ENCODE data around the gene ACSS2.
"Not testable (repeated sequence)": the region's sequence is repeated elsewhere in the genome, so short reads cannot be mapped to it uniquely, and the experiment has no call there.

Gene ACSS2

DNA sequence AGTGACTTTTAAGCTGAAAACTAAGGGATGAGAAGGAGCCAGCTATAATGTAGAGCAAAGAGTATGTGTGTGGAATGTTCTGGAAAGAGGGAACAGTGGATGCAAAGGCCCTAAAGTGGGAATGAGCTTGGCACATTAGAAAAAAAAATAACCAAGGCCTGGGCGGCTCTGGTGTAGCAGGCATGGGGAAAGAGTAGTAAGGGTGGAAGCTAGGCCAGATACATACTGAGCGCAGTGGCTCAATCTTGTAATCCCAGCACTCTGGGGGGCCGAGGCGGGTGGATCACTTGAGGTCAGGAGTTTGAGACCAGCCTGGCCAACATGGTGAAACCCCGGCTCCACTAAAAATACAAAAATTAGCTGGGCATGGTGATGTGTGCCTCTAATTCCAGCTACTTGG, 12.2 kb upstream of the ACSS2 start:
- Mint-ChIP-seq H3K4me3 (no peak overlapping the region), H3K36me3 (no peaks in the 10 kb centered on the region), H3K27ac (peak overlapping the region; percentile 1), H3K9me3 (no peaks in the 10 kb centered on the region), H3K4me1 (no peaks in the 10 kb centered on the region)
- no peak for ATAC-seq
- DNase-seq (ENCODE audit: low spot score in 2 of 2), result no peak

- peaks cover 49% of the 10 kb centered on the region for H3K4me1 Mint-ChIP-seq
- ATAC-seq, result no peak
- H3K36me3 Mint-ChIP-seq, result peaks cover 10% of the 10 kb centered on the region
- H3K9me3 Mint-ChIP-seq, result no peaks in the 10 kb centered on the region
- no peak overlapping the region for H3K27ac Mint-ChIP-seq
- no peak for DNase-seq (ENCODE audit: low spot score in 2 of 2)
- H3K4me3 Mint-ChIP-seq, result peak overlapping the region; percentile 74
Measured at GRCh38 chr20:34871320-34871926, 5.0 kb upstream of the ACSS2 start.

DNA sequence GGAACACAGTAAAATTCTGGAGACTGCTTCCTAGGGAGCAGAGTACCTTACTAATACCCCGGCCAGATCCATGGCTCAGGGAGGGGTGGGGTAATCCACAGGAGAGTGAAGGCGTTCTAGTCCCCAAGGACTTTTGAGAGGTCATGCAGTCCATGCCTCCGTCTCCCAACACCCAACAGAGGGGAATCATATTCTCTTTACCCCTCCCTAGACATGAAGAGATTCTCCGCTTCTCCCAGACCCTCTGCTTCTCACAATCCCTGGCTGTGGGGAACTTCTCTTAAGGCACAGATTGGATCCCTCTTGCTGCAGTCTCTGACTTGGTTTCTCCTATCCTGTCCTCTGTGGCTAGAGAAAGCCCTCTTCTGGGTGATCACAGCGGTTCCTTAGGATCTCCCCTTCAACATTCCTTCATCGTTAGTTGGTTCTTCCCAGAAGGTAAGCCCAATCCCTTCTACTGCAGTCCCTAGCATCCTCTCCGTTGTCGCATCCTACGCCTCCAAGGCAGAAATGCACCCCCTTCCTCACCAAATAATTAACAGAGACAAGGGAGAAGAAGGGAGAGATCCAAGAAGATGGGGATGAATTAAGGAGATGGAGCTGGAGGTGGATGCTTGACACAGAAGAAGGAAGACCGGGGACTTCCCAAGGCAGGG, 4.3 kb upstream of the ACSS2 start:
- ATAC-seq (no peak), DNase-seq (ENCODE audit: low spot score in 2 of 2) (no peak)
- peaks cover 55% of the 10 kb centered on the region for H3K4me1 Mint-ChIP-seq
- peaks cover 10% of the 10 kb centered on the region for H3K36me3 Mint-ChIP-seq
- peak overlapping the region; percentile 74 for H3K4me3 Mint-ChIP-seq
- no peaks in the 10 kb centered on the region for H3K9me3 Mint-ChIP-seq
- H3K27ac Mint-ChIP-seq, result peak overlapping the region; percentile 53

DNA sequence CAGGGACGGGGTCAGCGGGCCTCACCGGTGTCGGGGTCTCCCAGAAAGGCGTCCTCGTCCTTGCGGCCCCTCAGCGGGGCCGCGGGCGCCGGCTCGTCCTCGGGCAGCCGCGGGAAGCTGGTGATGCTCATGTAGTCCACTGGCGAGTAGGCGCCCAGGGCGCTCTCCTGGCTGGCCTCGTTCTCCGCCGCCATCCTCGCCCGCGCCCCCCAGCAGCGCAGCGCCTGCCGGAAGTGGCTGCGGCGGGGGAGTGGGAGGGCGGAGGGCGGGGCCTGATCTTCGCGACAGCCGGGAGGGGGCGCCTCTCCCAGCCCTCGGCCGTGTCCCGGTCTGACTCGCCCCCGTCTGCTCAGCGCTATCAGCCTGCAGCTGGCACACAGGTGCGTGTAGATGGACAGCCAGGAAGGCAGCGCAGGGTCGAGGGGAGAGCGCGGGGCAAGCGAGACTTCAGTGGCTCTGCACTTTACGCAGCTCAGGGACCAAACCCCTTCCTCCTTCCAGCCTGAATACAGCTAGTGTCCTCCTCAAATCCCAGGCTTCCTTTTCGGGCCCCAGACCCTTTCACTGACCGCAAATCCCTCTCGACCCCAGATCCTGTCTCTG, 3.7 kb upstream of the ACSS2 start, which contains the start of gene GGT7:
Gene GGT7, minus strand, starts transcription at position 235 of the 603 bp plus-strand sequence. Its CDS starts 41 bp downstream, at position 194.
- Mint-ChIP-seq H3K9me3 (no peaks in the 10 kb centered on the region), H3K36me3 (peaks cover 10% of the 10 kb centered on the region), H3K4me3 (peak within 1 kb of the TSS; percentile 74), H3K27ac (peak within 1 kb of the TSS; percentile 55), H3K4me1 (peaks cover 56% of the 10 kb centered on the region)
- peak; percentile 80 for ATAC-seq
- DNase-seq (ENCODE audit: low spot score in 2 of 2), result peak; percentile 85 to 89

DNA sequence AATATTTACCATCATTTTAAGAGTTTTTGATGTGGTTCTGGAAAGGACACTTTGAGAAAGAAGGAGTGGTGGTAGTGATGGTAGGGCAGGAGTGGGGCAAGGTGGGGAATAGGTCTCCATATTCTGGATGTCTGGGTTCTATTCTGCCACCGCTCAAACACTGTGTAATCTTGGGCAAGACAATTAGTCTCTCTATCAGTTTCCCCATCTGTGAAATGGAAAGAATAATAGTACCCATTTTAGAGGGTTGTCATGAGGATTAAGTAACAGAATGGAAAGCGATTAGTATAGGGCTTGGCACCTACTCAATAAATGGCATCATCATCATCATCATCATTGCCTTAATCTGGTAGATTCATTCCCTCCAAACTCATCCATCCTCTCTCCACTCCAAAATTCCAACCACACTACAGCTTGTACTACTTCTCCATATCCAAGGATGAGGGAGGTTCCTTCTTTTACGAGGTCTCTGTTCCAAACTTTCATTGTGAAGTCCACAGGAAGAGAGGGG, 2.8 kb upstream of the ACSS2 start:
- Mint-ChIP-seq H3K9me3 (no peaks in the 10 kb centered on the region), H3K4me3 (peak overlapping the region; percentile 74), H3K36me3 (peaks cover 10% of the 10 kb centered on the region), H3K27ac (peak overlapping the region; percentile 55), H3K4me1 (peaks cover 56% of the 10 kb centered on the region)
- DNase-seq (ENCODE audit: low spot score in 2 of 2), result no peak
- no peak for ATAC-seq

GRCh38 chr20:34874094-34874654, 2.2 kb upstream of the ACSS2 start:
- Mint-ChIP-seq H3K9me3 (no peaks in the 10 kb centered on the region), H3K27ac (peak overlapping the region; percentile 55), H3K36me3 (peaks cover 10% of the 10 kb centered on the region), H3K4me3 (peak overlapping the region; percentile 74), H3K4me1 (peaks cover 56% of the 10 kb centered on the region)
- peak; percentile 35 to 75 for DNase-seq (ENCODE audit: low spot score in 2 of 2)
- peak; percentile 29 for ATAC-seq

DNA sequence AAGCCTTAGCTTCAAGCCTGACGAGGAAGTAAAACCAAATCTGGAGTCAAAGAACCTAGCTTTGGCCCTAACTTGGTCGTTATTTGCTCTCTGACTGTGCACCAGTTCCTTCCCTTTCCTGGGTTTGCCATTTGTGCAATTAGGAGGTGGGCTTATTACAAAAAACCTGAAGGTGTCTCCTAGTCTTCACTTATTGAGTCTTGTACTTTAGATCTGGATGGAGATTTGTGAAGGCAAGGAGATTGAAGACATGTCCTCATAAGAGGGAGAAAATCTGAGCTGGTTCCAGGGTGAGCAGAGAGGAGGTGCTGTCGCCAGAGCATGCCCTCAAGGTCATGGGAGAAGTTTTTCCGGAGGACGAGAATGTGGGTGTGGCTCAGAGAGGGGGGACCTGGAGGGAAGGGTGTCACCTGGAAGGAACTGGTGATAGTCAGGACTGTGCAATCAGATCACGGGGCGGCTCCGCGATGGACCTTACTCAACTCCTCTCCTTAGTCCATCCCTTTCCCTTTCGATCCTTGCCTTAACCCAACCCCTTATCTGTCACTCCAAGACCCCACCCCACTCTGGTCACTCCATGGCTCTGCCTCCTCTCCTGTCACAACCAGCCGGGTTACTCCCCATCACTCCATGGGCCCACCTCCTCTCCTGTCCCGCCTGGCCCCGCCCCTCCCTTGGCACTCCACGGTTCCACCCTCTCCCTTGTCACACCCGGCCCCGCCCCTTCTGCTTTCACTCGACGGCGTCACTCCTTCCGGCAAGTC, 588 bp upstream of the ACSS2 start:
- ATAC-seq, result peak; percentile 83
- Mint-ChIP-seq H3K4me1 (peaks cover 56% of the 10 kb centered on the region), H3K4me3 (peak overlapping the region; percentile 83)

DNA sequence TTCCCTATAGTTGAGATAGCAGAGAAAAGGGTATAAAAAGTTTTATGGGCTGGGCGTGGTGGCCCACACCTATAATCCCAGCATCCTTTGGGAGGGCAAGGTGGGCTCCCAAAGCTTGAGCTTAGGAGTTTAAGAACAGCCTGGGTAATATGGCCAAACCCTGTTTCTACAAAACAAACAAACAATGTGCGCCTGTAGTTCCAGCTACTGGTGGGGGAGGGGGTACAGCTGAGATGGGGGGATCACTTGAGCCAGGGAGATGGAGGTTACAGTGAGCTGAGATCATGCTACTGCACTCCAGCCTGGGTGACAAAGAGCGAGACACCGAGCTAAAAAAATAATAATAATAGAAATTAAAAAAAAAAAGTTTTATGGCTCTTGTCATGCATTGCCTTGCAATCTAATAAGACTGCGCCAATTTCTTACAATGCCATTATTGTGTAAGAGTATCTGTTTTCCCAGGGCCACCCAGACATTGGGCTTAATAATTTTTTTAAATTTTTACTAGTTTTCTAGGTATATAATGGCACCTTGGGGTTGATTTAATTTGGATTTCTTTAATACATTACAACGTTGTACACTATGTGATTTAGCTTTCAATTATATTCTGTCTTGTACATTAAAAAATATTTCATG, 3.9 kb downstream of the ACSS2 start:
- Mint-ChIP-seq H3K4me1 (peaks cover 26% of the 10 kb centered on the region), H3K36me3 (peaks cover 5% of the 10 kb centered on the region), H3K27ac (no peak overlapping the region), H3K4me3 (no peak overlapping the region), H3K9me3 (no peaks in the 10 kb centered on the region)
- DNase-seq (ENCODE audit: low spot score in 2 of 2) (no peak), ATAC-seq (no peak)

More for the DNA sequence above, 588 bp upstream of the ACSS2 start:
- Mint-ChIP-seq H3K9me3 (no peaks in the 10 kb centered on the region), H3K36me3 (peaks cover 10% of the 10 kb centered on the region), H3K27ac (peak overlapping the region; percentile 75)
- no peak for DNase-seq (ENCODE audit: low spot score in 2 of 2)

GRCh38 chr20:34880971-34881370, 4.6 kb downstream of the ACSS2 start:
- DNase-seq (ENCODE audit: low spot score in 2 of 2); H3K36me3 Mint-ChIP-seq; H3K4me3 Mint-ChIP-seq; ATAC-seq; H3K9me3 Mint-ChIP-seq; H3K27ac Mint-ChIP-seq: not testable (repeated sequence)
- peaks cover 21% of the 10 kb centered on the region for H3K4me1 Mint-ChIP-seq

GRCh38 chr20:34881689-34882088, 5.3 kb downstream of the ACSS2 start:
- Mint-ChIP-seq H3K27ac (no peak overlapping the region), H3K9me3 (no peaks in the 10 kb centered on the region), H3K36me3 (peaks cover 5% of the 10 kb centered on the region), H3K4me3 (no peak overlapping the region), H3K4me1 (peaks cover 15% of the 10 kb centered on the region)
- DNase-seq (ENCODE audit: low spot score in 2 of 2), result no peak
- no peak for ATAC-seq

DNA sequence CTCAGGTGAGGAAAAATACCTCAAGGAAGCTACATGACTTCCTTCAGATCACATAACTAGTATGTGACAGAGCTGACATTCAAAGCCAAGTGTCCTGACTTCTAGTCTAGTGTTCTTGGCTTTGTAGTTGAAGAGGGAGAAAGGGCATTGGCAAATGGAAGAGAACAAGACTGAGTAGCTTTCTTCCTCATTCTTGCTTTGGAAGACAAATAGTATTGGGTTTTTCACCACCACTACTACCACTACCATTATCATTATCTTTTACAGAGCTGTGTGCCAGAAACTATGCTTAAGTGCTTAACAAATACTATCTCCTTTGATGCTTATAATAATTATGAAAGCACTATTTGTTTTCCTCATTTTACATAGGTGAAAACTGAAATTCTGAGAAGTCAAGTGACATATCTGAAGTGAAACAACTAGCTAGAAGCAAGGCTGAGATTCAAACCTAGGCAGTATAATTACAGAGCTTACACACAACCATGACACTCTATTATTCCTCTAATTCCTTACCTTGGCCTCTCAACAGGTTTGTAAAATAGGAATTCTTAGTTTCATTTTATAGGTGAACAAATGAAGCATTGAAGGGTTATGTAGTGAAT, 6.8 kb downstream of the ACSS2 start:
- no peak overlapping the region for H3K27ac Mint-ChIP-seq
- ATAC-seq, result peak; percentile 21
- peaks cover 5% of the 10 kb centered on the region for H3K36me3 Mint-ChIP-seq
- no peak for DNase-seq (ENCODE audit: low spot score in 2 of 2)
- no peak overlapping the region for H3K4me3 Mint-ChIP-seq
- H3K9me3 Mint-ChIP-seq, result no peaks in the 10 kb centered on the region
- H3K4me1 Mint-ChIP-seq, result peaks cover 10% of the 10 kb centered on the region

- Mint-ChIP-seq H3K4me3 (no peak overlapping the region), H3K4me1 (peaks cover 15% of the 10 kb centered on the region), H3K9me3 (no peaks in the 10 kb centered on the region), H3K36me3 (peaks cover 5% of the 10 kb centered on the region), H3K27ac (no peak overlapping the region)
- ATAC-seq (no peak), DNase-seq (ENCODE audit: low spot score in 2 of 2) (no peak)
Measured at GRCh38 chr20:34883809-34884208, 7.4 kb downstream of the ACSS2 start.

- Mint-ChIP-seq H3K9me3 (no peaks in the 10 kb centered on the region), H3K36me3 (peaks cover 5% of the 10 kb centered on the region), H3K4me1 (peaks cover 16% of the 10 kb centered on the region), H3K27ac (no peak overlapping the region), H3K4me3 (no peak overlapping the region)
- ATAC-seq (no peak), DNase-seq (ENCODE audit: low spot score in 2 of 2) (no peak)
Measured at GRCh38 chr20:34884260-34884659, 7.8 kb downstream of the ACSS2 start.

GRCh38 chr20:34886122-34886521, 9.7 kb downstream of the ACSS2 start:
- H3K36me3 Mint-ChIP-seq, result peaks cover 5% of the 10 kb centered on the region
- ATAC-seq (no peak), DNase-seq (ENCODE audit: low spot score in 2 of 2) (no peak)
- no peak overlapping the region for H3K27ac Mint-ChIP-seq
- no peaks in the 10 kb centered on the region for H3K9me3 Mint-ChIP-seq
- no peak overlapping the region for H3K4me3 Mint-ChIP-seq
- peaks cover 27% of the 10 kb centered on the region for H3K4me1 Mint-ChIP-seq
